Glomerular endothelial cell (primary cell): ENCODE measurements around the gene CYP39A1. TPM values are rescaled to one million over a fixed set of nuclear protein-coding genes. Genes with fewer than 3 reads are reported as not detected.

Source experiments
- DNase-seq: peaks from one replicate; pipeline ENCODE4 v3.0.0-alpha.2; 2011; ENCODE audit warnings: low read depth, low spot score; ENCODE audit errors: extremely low read depth
- total RNA-seq: library from RNA; depleted of rRNA; stranded (reverse); fragments of >200 nt; gene quantifications from 2 replicates; pipeline ENCODE4 v1.2.3, GENCODE V29; 2015

CYP39A1 gene
- total RNA-seq, 1 donor from 2014 or later = 1.9 TPM

DNA sequence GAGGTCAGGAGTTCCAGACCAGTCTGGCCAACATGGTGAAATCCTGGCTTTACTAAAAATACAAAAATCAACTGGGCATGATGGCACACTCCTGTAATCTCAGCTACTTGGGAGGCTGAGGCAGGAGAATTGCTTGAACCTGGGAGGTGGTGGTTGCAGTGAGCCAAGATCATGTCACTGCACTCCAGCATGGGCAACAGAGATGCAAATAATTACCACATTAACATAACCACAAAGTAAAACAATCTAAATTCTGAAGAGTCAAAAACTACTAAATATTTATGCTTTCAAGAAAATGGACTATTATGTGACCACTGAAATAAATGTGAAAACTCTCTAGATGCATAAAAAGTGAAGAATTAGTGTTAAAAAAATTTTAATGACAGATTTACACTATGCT is 59.9 kb downstream of the CYP39A1 start:
- no peak for DNase-seq

DNA sequence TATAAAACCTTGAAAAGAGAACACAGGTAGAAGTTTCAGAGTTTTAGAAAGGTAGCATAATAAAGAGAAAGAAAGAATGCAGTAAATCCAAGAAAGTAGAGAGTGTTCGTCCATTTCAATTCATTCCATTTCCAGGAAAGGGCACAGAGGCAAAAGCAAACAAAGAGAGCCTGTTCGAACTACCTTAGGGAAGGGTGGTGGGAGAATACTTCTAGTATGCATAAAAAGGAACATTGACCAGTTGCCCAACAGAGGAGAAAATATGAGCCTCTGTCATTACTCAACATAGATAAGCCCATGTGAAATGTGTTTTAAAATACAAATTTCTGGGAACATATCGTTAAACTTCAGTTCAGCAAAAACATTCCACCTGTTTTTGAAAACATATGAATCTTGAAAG is 60.6 kb downstream of the CYP39A1 start:
- no peak for DNase-seq

DNA sequence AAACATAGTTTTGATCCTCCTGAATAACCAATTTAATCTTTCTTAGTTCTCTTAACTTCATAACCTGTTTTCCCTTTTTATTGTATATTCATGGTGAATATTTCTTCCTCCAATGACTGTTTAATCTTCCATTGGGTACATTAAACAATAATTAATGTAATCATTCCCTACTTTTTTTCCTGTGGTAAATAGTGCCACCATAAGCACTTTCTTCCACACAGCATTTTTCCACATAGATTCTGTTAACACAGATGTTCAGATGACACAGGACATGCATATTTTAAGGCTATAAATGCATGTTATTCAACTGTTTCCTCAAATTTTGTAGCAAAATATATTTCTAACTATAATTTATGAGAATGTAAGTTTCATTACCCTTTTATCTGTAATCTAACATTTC is 61.9 kb downstream of the CYP39A1 start:
- DNase-seq = no peak

DNA sequence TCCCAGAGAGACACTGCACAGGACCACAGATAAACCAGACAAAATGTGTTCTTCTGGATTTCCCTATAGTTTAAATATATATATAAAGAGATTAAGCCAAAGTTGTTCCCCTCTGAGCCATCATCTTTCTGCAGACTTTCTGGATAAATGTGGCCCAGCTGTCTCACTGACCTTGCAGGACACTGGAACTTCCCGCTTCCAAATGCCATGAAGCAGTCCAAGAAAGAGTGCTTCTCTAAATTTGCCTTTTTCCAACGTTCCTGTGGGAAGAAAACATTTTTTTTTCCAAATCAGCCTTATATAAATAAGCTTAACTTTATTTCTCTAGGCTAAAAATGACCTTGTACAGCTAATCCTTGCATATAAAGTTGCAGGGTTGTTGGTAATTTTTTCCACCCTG is 65.7 kb downstream of the CYP39A1 start:
- DNase-seq = no peak

DNA sequence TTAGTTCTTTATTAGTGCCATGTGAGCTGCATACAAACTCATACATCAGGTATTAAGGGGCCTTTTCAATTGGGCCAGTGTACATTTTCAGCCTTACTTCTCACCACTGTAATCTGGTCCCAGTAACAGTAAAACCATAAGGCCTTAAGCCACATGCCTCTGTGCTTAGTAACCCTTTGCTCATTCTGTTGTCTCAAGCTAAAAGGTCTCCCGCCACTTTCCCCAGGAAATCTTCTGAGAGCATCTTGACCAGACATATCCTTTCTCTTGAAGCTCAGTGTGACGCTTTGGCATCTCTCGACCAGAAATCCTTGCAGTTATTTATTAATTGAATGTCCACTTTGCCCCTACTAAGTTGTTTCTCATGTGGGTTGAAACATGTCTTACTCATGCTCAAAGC is 68.0 kb downstream of the CYP39A1 start:
- DNase-seq = no peak

DNA sequence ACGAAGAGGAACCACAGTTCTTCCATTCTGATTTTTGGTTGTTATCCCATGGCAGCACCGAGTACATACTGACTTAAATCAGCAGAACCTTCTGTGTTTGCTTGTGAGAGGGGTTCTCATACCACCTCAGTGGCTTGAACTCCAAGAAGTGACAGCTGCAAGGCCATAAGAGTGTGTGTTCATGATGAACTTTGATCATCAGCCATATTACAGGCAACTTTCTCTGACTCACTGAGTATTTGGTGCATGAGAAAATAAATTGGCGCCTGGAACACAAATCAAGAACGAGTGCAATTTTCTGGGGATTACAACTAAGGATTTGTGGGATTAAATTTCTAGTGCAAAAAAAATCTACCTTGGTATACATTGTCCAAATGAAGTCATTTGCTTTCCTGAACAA is 68.9 kb downstream of the CYP39A1 start:
- no peak for DNase-seq

DNA sequence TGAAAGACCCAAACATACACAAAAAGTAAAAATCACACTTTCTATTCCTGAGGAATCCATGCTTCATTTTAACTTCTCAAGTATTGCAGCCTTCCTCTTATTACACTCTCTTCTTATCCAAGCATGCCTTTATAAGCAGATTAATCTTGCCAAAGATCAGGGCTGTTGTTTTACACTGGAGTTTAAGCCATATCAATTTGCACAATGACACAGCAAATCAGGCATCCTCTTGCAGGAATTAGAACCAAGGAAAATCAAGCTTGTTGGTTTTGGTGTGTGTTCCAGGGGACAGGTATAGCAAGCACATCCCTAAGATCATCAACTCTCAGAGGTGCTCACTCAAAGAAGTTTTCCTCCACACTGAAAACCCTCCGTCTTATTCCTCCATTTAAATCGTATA is 69.5 kb downstream of the CYP39A1 start:
- no peak for DNase-seq

DNA sequence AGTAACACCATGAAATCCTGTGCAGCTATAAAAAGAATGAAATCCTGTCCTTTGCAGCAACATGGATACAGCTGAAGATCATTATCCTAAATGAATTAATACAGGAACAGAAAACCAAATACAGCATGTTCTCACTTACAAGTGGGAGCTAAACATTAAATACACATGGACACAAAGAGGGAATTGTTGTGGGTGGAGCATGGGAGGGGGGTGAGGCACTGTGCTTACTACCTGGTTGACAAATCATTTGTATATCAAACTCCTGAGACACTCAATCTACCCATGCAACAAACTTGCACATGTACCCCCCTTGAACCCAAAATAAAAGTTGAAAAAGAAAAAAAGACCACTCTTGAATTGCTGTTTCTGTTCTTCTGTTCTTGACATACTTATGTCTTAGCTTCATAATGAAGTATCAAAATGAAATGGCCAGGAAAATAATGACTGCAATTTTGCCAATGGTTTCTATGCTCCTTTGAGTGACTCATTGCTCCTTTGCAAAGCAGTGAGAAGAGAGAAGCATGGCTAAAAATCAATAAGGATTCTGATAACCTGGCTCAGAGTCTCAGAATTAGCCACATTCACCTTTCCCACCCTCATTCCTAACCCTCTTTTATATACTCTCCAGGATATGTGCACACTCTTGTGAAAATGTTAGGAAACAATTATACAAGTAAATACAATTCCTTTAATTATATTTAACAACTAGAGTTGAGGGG is 71.0 kb downstream of the CYP39A1 start:
- DNase-seq = no peak

DNA sequence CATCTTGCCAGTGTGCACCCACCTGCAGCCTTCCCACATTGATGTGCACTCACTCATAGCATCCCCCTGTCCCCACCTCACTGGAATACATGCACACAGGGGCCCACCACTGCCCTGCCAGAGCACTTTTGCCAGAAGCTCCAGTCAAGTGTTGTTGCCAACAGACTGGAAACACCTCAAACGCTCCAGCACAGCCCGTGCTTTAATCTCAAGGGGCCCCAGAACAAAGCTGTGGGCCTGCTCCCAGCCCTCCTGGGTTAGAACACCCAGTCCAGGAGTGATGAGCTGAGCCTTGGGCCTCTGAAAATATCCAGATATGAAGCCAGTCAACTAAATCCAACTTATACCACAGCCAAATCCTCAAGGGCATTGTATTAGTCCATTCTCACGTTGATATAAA is 77.1 kb downstream of the CYP39A1 start:
- no peak for DNase-seq

DNA sequence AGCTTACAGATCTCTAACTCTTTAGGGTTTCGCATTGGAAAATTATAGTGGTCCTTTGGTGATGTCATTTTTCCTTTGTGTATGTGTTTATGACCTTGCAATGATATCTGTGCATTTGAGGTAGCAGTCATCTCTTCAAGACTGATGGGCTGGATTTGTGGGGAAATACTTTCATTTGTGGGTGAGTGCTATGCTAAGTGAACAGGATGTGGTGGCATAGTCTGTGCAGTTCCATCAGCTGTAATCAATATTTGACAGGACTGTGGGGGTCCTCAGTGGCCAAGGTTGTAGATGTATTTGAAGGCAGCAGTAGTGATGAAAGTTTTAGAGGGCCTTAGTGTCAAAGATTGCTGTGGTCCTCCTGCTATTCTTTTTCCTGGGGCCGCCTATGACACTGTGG is 79.5 kb downstream of the CYP39A1 start:
- DNase-seq = no peak

DNA sequence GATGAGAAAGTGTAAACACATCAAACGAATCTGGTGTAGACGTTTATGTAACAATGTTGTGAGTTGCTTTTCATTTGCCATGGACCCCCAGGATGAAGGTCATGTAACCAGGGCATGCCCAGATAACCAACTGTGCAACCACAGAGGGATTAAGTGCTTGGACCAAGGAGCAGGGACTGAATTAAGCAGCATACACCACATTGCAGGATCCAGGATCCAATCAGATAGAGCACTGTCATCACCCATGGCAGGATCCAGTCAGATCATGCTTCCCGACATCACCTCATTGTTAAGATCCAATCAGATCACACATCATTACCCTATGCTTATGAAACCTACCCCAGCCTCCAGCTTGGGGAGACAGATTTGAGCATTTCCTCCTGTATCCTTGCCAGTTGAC is 87.1 kb downstream of the CYP39A1 start:
- DNase-seq = no peak

DNA sequence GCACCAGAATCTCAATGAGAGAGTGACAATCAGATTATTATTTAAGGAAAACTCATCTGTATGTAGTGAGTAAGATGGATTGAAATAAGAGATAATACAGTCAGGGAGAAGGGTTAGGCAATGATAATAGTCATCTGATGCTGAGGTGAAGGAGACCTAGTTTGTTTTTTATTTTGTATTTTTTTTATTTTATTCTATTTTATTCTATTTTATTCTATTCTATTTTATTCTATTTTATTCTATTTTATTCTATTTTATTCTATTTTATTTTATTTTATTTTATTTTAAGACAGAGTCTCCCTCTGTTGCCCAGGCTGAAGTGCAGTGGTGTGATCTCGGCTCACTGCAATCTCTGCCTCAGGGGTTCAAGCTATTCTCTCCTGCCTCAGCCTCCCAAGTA is 88.7 kb downstream of the CYP39A1 start:
- no peak for DNase-seq

DNA sequence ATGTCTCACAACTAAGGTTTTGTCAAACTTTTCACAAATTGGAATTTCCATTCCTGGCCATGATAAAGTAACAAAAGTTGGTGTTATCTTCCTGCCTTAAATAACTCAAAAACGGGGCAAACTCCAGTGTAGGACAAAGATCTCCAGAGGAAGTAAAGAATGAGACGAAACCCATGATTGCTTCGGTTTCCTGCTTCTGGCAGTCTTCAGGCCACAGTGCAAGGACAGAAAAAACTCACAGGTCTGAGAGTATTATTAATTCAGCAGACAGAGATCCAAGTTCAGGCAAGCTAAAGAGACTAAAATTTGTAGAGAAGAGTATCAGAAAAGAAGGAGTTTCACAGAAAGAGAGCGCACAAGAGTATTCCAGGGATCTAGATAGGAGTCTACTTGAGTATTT is 96.6 kb downstream of the CYP39A1 start:
- DNase-seq = no peak

DNA sequence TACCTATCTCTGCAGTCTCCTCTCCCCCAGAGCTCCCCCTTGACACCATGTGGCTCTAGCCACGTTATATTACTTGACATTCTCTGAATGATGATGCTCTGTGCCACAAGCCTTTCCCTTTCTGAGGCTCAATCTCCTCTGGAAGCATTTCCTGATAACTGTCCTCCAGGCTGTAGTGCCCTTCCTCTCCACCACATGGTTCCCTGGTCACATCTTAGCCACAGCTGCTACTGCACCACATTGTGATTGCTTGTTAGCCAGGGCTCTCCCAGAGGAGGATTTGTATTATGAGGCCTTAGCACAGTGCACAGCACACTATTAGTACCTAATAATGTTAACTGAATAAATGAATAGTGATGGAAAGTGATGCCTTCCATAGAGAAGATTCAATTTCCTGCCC is 97.5 kb downstream of the CYP39A1 start:
- no peak for DNase-seq

DNA sequence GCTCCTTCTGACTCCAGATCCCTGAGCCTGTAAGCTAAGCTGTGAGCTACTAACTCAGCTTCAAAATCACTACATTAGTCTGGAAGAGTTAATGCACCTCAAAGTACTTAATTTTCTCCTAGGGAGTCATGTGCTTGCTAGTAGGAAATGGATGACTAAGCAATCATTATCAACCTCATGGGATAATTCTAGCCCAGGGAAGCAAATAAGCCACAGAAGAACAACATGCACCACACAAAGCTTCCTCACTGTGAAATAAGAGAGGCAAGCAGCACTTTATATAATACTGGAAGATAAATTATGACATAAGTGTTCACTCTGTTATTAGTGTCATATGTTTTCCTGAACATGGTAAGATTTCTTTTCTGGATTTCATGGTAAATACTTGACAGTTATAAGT is 103.5 kb downstream of the CYP39A1 start:
- no peak for DNase-seq

DNA sequence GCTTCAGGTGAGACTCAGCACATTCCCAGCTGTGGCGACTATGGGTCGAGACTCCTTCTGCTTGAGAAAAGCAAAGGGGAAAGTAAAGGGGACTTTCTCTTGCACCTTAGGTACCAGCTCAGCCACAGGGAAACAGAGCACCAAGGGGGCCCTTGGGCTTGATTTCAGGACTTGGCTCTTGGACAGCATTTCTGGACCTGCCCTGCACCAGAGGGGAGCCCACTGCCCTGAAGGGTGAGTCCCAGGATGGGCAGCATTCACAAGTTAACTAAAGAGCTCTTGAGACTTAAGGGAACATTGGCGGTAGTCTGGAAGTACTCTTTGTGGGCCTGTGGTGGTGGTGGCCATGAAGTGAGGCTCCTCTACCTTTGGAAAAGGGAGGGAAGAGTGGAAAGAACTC is 111.1 kb downstream of the CYP39A1 start:
- no peak for DNase-seq

DNA sequence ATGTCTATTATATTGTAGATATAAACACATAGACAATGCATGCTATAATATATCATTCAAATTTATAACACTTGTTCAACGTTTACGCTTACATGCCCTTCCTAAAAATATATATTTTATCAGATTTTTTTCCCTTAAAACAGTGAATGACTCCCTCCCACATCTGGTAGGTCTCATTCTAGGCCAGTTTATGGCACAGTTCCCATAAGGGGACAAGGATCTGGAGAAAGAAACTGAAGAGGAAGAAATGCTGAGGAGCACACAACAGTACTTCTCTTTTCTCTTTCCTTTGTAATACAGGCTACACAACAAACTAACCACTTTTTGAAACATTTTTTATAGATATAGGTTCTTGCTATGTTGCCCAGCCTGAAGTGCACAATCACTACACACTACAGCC is 112.8 kb downstream of the CYP39A1 start:
- DNase-seq = no peak

DNA sequence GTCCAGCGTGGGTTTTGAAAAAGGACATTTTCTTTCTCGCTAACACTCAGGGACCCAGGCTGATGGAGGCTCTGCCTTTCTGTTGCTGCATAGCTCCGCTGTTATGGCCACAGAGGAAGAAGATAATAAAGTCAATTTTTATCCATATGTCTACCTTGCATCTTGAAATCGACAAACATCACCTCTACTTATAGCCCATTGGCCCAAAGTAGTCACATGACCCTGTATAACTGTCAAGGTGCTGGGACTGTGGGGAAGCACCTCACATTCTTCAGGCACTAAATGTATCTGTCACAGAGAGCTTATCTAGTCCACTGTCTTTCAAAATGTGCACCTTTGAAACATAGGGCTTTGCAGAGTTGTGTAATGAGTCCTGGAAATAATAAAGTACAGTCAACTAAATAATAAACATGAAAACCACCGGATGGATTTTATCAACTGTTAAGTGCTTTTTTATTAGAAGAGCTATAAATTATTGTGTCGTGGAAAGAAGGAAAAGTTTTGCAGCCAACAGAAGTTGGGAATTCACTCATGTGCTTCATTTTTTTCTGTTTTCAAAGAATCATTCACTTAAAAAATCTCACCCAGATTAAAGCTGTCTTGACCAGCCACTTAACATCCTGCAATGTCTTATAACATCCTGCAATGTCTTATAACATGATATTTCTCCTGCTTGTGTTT is 113.7 kb downstream of the CYP39A1 start:
- DNase-seq = no peak

DNA sequence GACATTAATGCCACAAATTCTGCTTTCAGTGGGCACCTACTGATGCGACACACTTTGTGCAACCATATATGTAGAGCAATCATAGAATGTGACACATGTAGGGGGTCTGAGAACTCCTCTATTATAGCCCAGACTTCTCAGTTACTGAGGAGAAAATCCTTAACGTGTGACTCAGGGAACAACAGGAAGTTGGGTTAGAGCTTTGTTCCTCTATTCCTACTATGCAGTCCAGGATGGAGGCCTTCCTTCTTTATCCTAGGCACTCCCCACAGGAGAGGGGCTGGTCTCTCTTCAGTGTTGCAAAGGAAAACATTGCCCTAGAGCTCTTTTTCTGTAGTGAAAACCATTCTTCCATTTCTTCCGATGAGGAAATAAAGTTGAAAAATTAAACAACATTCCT is 121.7 kb downstream of the CYP39A1 start:
- DNase-seq = no peak

DNA sequence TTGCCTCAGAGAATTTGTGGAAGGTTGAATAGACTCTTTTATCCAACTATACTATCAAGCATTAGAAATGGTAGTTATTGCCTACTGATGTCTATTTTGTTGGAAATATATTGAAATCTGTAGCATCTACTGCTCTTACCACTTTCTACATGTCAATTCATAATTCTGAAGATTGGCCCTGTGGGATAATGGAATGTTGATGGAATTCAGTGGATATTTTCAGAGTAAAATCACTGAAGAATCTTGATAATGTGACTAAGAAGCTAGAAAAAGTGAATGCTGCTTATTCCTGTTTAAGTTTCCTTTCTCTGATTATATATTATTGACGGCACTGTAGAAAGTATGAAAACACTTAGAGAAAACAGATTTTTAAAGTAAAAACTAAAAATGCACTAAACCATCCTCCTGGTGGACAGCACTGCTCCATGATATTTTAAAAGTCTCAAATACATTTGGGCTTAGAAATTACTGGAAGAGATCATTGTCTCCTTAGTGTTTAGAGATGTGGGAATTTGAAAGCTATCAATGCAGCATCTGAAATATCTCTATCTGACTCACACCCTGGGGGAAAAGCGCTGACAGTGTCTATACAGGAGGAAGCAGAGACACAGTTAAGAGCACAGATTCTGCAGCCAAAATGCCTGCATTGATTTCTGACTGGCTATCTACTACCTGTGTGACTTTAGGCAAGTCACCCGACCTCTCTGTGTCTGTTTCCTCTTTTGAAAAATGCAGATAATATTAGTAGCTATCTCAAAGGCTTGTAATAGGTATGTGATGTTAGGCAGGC is 123.5 kb downstream of the CYP39A1 start:
- no peak for DNase-seq

DNA sequence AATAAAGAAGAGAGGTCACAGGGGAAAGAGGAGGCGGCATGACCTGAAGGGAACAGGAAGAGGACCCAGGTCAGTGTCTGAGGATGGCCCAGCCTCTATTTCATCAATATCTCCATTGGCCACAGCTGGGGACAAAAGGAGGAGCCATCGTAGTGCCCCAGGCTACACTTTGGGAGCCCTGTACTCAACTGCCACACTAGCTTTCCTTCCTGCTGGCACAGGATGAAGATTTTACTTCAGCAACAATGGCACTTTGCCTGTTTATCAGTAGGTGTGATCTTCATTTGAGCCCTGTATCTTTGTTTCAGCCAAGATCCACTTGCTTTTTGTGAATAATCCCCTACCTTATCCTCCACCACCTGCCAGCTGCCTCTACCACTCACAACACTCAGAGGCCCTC is 126.0 kb downstream of the CYP39A1 start:
- no peak for DNase-seq

DNA sequence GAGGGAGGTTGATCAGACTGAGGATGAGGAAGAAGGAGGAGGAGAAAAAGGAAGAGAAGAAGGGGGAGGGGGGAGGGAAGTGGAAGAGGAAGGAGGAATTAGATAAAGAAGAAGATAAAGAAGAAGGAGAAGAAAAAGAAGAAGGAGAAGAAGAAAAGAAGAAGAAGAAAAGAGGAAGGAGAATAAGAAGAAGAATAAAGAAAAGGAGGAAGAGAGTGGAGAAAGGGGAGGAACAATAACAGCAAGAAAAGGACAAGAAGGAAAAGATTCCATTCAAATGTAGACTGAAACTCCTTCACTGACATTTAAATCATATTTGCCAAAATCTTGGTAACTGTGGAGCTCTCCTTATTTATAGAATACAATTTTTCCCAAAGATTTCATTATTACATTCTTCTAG is 127.0 kb downstream of the CYP39A1 start:
- DNase-seq = no peak
